ENCODE measurements around the gene N4BP2L2.

Gene N4BP2L2

GRCh38 chr13:32407854-32408253, 130.7 kb downstream of the N4BP2L2 start:
- DNase-seq (ENCODE audit: low read depth, low spot score), result no peak
- no peak overlapping the region for H3K4me3 ChIP-seq (ENCODE audit: low read length)

- H3K4me3 ChIP-seq (ENCODE audit: low read length), result no peak overlapping the region
- no peak for DNase-seq (ENCODE audit: low read depth, low spot score)
Observed at GRCh38 chr13:32403108-32403507, 135.5 kb downstream of the N4BP2L2 start.

- DNase-seq (ENCODE audit: low read depth, low spot score), result no peak
- no peak overlapping the region for H3K4me3 ChIP-seq (ENCODE audit: low read length)
Observed at GRCh38 chr13:32391101-32391619, 147.4 kb downstream of the N4BP2L2 start.

GRCh38 chr13:32390484-32390883, 148.1 kb downstream of the N4BP2L2 start:
- no peak overlapping the region for H3K4me3 ChIP-seq (ENCODE audit: low read length)
- DNase-seq (ENCODE audit: low read depth, low spot score), result no peak

- peak; percentile 27 for DNase-seq (ENCODE audit: low read depth, low spot score)
- H3K4me3 ChIP-seq (ENCODE audit: low read length), result no peak overlapping the region
Observed at GRCh38 chr13:32390048-32390447, 148.5 kb downstream of the N4BP2L2 start.

GRCh38 chr13:32385410-32385809, 153.2 kb downstream of the N4BP2L2 start:
- DNase-seq (ENCODE audit: low read depth, low spot score), result peak; percentile 17
- H3K4me3 ChIP-seq (ENCODE audit: low read length), result no peak overlapping the region

GRCh38 chr13:32384702-32385101, 153.9 kb downstream of the N4BP2L2 start:
- no peak overlapping the region for H3K4me3 ChIP-seq (ENCODE audit: low read length)
- no peak for DNase-seq (ENCODE audit: low read depth, low spot score)

GRCh38 chr13:32383836-32384618, 154.6 kb downstream of the N4BP2L2 start:
- no peak for DNase-seq (ENCODE audit: low read depth, low spot score)
- H3K4me3 ChIP-seq (ENCODE audit: low read length), result no peak overlapping the region

Measured in Jurkat, Clone E6-1 (cell line).